Measurements from ENCODE around the gene DDX1.

The DDX1 gene

DNA sequence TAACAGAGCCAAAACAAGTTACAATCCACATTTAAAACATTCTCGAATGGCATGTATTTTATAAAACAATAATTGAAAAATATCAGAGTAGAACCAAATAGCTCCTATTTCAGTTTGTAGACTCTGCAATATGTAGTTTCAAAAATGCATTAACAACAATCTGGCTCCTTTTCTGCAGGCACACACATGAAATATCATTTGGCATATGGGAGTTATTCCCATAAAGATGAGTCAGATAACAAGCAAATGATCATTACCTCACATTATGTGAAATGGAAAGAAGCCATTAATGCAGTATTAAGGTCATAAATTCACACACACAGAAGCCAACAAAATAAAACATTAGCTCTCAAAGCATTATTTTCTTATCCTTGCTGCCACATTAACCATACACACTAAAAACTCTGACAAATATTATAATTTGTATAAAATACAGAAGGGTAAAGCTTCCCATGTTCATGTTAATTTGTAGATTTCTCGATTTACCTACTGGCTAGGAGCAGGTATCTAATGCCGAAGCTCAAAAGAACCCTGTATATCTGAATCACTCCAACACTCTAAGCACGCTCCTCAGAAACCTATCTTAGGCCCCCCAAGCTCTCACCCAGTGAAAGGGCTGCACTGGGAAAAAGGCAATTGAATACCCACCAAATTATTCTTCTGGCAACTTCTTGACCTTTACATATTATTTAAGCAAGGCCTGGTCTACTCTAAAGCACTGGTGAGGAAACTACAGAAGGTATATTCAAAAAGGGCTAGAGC is 44.4 kb upstream of the DDX1 start:
- no peak for DNase-seq (ENCODE audit: low read depth, low spot score)
- H3K4me3 ChIP-seq (ENCODE audit: low read depth, low read length): no peak overlapping the region
- in situ Hi-C loops (cut with HindIII; ENCODE audit: low sequenced_read_pairs): no loop called here
- TF ChIP-seq, protein P1, sequence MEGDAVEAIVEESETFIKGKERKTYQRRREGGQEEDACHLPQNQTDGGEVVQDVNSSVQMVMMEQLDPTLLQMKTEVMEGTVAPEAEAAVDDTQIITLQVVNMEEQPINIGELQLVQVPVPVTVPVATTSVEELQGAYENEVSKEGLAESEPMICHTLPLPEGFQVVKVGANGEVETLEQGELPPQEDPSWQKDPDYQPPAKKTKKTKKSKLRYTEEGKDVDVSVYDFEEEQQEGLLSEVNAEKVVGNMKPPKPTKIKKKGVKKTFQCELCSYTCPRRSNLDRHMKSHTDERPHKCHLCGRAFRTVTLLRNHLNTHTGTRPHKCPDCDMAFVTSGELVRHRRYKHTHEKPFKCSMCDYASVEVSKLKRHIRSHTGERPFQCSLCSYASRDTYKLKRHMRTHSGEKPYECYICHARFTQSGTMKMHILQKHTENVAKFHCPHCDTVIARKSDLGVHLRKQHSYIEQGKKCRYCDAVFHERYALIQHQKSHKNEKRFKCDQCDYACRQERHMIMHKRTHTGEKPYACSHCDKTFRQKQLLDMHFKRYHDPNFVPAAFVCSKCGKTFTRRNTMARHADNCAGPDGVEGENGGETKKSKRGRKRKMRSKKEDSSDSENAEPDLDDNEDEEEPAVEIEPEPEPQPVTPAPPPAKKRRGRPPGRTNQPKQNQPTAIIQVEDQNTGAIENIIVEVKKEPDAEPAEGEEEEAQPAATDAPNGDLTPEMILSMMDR (IDR thresholded peaks at IDR 0.05; ENCODE audit: low read depth, low read length): no peak

DNA sequence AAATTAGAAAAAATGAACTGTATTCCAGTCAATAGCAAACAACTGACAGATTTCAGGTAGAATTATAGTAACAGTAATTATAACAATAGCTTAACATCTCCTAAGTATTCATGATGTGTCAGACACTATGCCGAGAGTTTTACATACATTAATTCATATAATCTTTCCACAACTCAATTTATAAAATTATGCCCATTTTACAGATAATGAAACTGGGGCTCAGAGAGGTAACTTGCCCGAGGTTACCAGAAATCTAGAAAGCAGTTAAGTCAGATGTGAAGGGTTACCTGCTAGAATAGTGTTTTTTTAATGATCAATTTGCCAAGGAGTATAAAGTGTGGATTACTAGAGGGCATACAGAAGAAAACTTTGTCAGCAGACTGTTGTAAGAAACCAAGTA is 42.7 kb upstream of the DDX1 start:
- in situ Hi-C loops (cut with HindIII; ENCODE audit: low sequenced_read_pairs): no loop called here
- H3K4me3 ChIP-seq (ENCODE audit: low read depth, low read length): no peak overlapping the region
- DNase-seq (ENCODE audit: low read depth, low spot score): no peak
- TF ChIP-seq, protein P1 (IDR thresholded peaks at IDR 0.05; ENCODE audit: low read depth, low read length): no peak

- TF ChIP-seq, protein P1 (IDR thresholded peaks at IDR 0.05; ENCODE audit: low read depth, low read length): no peak
- no peak overlapping the region for H3K4me3 ChIP-seq (ENCODE audit: low read depth, low read length)
- DNase-seq (ENCODE audit: low read depth, low spot score): no peak
- in situ Hi-C loops (cut with HindIII; ENCODE audit: low sequenced_read_pairs): no loop called here
Measured at GRCh38 chr2:15553519-15553918, 38.1 kb upstream of the DDX1 start.

- DNase-seq (ENCODE audit: low read depth, low spot score): no peak
- TF ChIP-seq, protein P1 (IDR thresholded peaks at IDR 0.05; ENCODE audit: low read depth, low read length): no peak
- in situ Hi-C loops (cut with HindIII; ENCODE audit: low sequenced_read_pairs): no loop called here
- no peak overlapping the region for H3K4me3 ChIP-seq (ENCODE audit: low read depth, low read length)
Measured at GRCh38 chr2:15553951-15554350, 37.7 kb upstream of the DDX1 start.

DNA sequence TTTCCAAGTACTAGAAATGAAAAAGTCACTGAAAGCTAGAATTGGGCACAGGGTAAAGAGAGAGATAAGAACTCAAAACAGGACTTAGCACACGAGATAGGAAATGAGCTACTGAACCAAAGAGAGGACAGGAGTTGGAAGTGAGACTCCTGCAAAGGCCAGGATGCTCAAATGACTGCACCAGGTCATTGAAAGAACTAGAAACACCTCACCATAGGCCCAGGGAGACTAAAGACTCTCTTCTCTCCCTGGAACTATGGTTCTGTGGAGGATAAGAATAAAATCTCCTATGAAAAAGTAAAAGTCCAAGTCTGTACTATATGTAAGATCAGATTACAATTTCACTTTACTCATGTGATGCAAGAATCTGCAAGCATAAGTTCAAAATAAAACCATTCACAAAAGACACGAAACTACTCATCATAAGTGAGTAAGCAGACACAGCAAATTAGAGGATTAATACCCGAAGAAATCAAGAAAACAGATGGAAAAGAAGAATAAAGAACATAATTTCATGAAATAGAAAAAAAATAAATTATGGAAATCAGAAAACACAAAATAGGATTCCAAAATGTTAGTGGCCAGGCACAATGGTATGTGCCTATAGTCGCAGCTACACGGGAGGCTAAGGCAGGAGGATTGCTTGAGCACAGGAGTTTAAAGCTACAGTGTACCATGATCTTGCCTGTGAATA is 37.0 kb upstream of the DDX1 start:
- peak; percentile 23 for DNase-seq (ENCODE audit: low read depth, low spot score)
- no peak overlapping the region for H3K4me3 ChIP-seq (ENCODE audit: low read depth, low read length)
- TF ChIP-seq, protein P1 (IDR thresholded peaks at IDR 0.05; ENCODE audit: low read depth, low read length): no peak
- in situ Hi-C loops (cut with HindIII; ENCODE audit: low sequenced_read_pairs): no loop called here

- DNase-seq (ENCODE audit: low read depth, low spot score): no peak
- H3K4me3 ChIP-seq (ENCODE audit: low read depth, low read length): no peak overlapping the region
- TF ChIP-seq, protein P1 (IDR thresholded peaks at IDR 0.05; ENCODE audit: low read depth, low read length): no peak
- in situ Hi-C loops (cut with HindIII; ENCODE audit: low sequenced_read_pairs): no loop called here
Measured at GRCh38 chr2:15555760-15556193, 35.9 kb upstream of the DDX1 start.
